Aorta (tissue), 5 donors: ENCODE measurements around the gene FNDC3B. TPM values are rescaled to one million over a fixed set of nuclear protein-coding genes. Genes with fewer than 3 reads are reported as not detected.
A peak's percentile ranks its signal among the peaks of the same experiment; 100 is the strongest.

ENCODE experiments used
- ATAC-seq: fragments of 200-7000 bp; cut with Tn5 transposase; one replicate; pipeline ENCODE4 v1.9.1; 2022; ENCODE audit warnings: moderate library complexity; ENCODE audit not compliant: low FRiP score
- DNase-seq, 2 donors: peaks; one replicate each; pipeline ENCODE4 v3.0.0-alpha.2; 2020
- H3K27ac ChIP-seq, 2 donors: one replicate each; pipeline ENCODE4 v1.5.1; 2013; ENCODE audit warnings: low read length in 2 of 2, mild to moderate bottlenecking in 2 of 2, moderate library complexity in 2 of 2, control low read depth in 1 of 2, inconsistent platforms in 1 of 2, low read depth in 1 of 2
- H3K27me3 ChIP-seq, 2 donors: one replicate each; pipeline ENCODE4 v1.6.1; 2013; ENCODE audit warnings: control low read depth in 1 of 2, low read length in 1 of 2, mild to moderate bottlenecking in 1 of 2, moderate library complexity in 1 of 2; ENCODE audit not compliant: insufficient read depth in 2 of 2, control insufficient read depth in 1 of 2
- H3K36me3 ChIP-seq, 2 donors: one replicate each; pipeline ENCODE4 v1.6.1; 2013; ENCODE audit warnings: control low read depth in 1 of 2, low read length in 1 of 2, mild to moderate bottlenecking in 1 of 2; ENCODE audit not compliant: insufficient read depth in 2 of 2, control insufficient read depth in 1 of 2
- H3K4me1 ChIP-seq, 2 donors: one replicate each; pipeline ENCODE4 v1.6.1; 2013; ENCODE audit warnings: low read length in 2 of 2, control low read depth in 1 of 2, mild to moderate bottlenecking in 1 of 2, moderate library complexity in 1 of 2; ENCODE audit not compliant: insufficient read depth in 2 of 2, control insufficient read depth in 1 of 2
- H3K4me3 ChIP-seq, 2 donors: one replicate each; pipeline ENCODE4 v1.5.1; 2013; ENCODE audit warnings: low read length in 2 of 2, control low read depth in 1 of 2, mild to moderate bottlenecking in 1 of 2
- H3K9me3 ChIP-seq: one replicate; pipeline ENCODE4 v1.6.1; 2013; ENCODE audit warnings: mild to moderate bottlenecking, low read length; ENCODE audit not compliant: control insufficient read depth
- WGBS, 2 donors: extraction: QIAGEN DNeasy Blood & Tissue Kit; methylation state at CpG; one replicate each; pipeline ENCODE4 v1.1.7; 2013; 5-methylcytosine and 5-hydroxymethylcytosine counted together
- intact Hi-C, 2 donors: fragments of 100-400 bp; cut with DNase I; formaldehyde crosslinking; loops; one replicate each; pipeline versions ENCODE4 v1.14.2 to v1.15.0; 2022
- polyA plus RNA-seq, 2 donors: library from polyadenylated mRNA; stranded (reverse); fragments of 200-250 nt; gene quantifications; one replicate each; pipeline ENCODE4 v1.2.3, GENCODE V29; 2013
- total RNA-seq, 2 donors: library from RNA; stranded (reverse); fragmentation: NEBNext Ultra II Directional; extraction: Animal tissue kit (Norgen Biotek cat#: 25700); gene quantifications; one replicate each; pipeline ENCODE4 v1.2.1, GENCODE V29; 2021
- donor health status: healthy with polysubstance abuse.
- donor health status: Bipolar disorder and iron deficiency.
- donor health status: DM: no; HTN: no; CAD: no.
- donor health status: DM: no; HTN: no; CAD: no.
- donor health status: DM: yes; HTN: yes; CAD: no.

The FNDC3B gene
- total and polyA plus RNA-seq, 4 donors = 12.5 to 239 (median 120) TPM

- no peaks in the 10 kb centered on the region for H3K27me3 ChIP-seq
- peaks cover 1 to 8% of the 10 kb centered on the region in 2 donors for H3K4me1 ChIP-seq
- DNase-seq (no peak), ATAC-seq (no peak)
- no peaks in the 10 kb centered on the region for H3K9me3 ChIP-seq
- H3K27ac ChIP-seq = peak overlapping the region in 1 of 2 donors; percentile 51
- WGBS, 2 donors = 75 to 80% methylated on average over 5 of the region's 5 CpGs
- intact Hi-C loops = no loop called here
- no peaks in the 10 kb centered on the region for H3K36me3 ChIP-seq
- no peak overlapping the region for H3K4me3 ChIP-seq
These were observed 237.8 kb downstream of the FNDC3B start for GRCh38 chr3:172277151-172277652.

GRCh38 chr3:172279191-172279640 lies 239.8 kb downstream of the FNDC3B start:
- Histone ChIP-seq H3K27ac (peak overlapping the region in 1 of 2 donors; percentile 67), H3K9me3 (no peaks in the 10 kb centered on the region), H3K27me3 (no peaks in the 10 kb centered on the region), H3K4me1 (peaks cover 1 to 12% of the 10 kb centered on the region in 2 donors), H3K36me3 (no peaks in the 10 kb centered on the region), H3K4me3 (no peak overlapping the region)
- WGBS, 2 donors = 3 to 8% methylated on average over 5 of the region's 5 CpGs
- ATAC-seq = peak; percentile 17
- intact Hi-C loops = no loop called here
- no peak for DNase-seq

- WGBS, 2 donors = 65 to 66% methylated on average over 8 of the region's 8 CpGs
- no peaks in the 10 kb centered on the region for H3K27me3 ChIP-seq
- no peaks in the 10 kb centered on the region for H3K9me3 ChIP-seq
- no peaks in the 10 kb centered on the region for H3K36me3 ChIP-seq
- peak overlapping the region in 1 of 2 donors; percentile 42 for H3K27ac ChIP-seq
- peaks cover 1 to 12% of the 10 kb centered on the region in 2 donors for H3K4me1 ChIP-seq
- no peak overlapping the region for H3K4me3 ChIP-seq
- intact Hi-C loops = no loop called here
- ATAC-seq = no peak
- DNase-seq = no peak
These were observed 240.6 kb downstream of the FNDC3B start for GRCh38 chr3:172279974-172280373.

- ATAC-seq (no peak), DNase-seq (no peak)
- Histone ChIP-seq H3K36me3 (no peaks in the 10 kb centered on the region), H3K27me3 (no peaks in the 10 kb centered on the region), H3K4me3 (no peak overlapping the region), H3K4me1 (peaks cover 1 to 12% of the 10 kb centered on the region in 2 donors), H3K27ac (no peak overlapping the region), H3K9me3 (no peaks in the 10 kb centered on the region)
- 18 to 23% methylated on average over 1 of the region's 1 CpG for WGBS, 2 donors
- intact Hi-C loops = no loop called here
These were observed 241.2 kb downstream of the FNDC3B start for GRCh38 chr3:172280406-172281051.

GRCh38 chr3:172281884-172282283 lies 242.5 kb downstream of the FNDC3B start:
- Histone ChIP-seq H3K36me3 (no peaks in the 10 kb centered on the region), H3K4me1 (peaks cover 1 to 12% of the 10 kb centered on the region in 2 donors), H3K9me3 (no peaks in the 10 kb centered on the region), H3K27me3 (no peaks in the 10 kb centered on the region), H3K4me3 (no peak overlapping the region), H3K27ac (peak overlapping the region in 1 of 2 donors; percentile 14)
- intact Hi-C loops = no loop called here
- WGBS, 2 donors = 35 to 44% methylated on average over 7 of the region's 7 CpGs
- ATAC-seq (no peak), DNase-seq (no peak)

- Histone ChIP-seq H3K9me3 (no peaks in the 10 kb centered on the region), H3K36me3 (no peaks in the 10 kb centered on the region), H3K27ac (peak overlapping the region in 1 of 2 donors; percentile 57), H3K27me3 (no peaks in the 10 kb centered on the region), H3K4me1 (peaks cover 1 to 12% of the 10 kb centered on the region in 2 donors), H3K4me3 (no peak overlapping the region)
- 95 to 96% methylated on average over 3 of the region's 3 CpGs for WGBS, 2 donors
- intact Hi-C loops = no loop called here
- DNase-seq (no peak), ATAC-seq (no peak)
These were observed 243.5 kb downstream of the FNDC3B start for GRCh38 chr3:172282850-172283249.

- Histone ChIP-seq H3K9me3 (no peaks in the 10 kb centered on the region), H3K4me1 (peaks cover 1 to 9% of the 10 kb centered on the region in 2 donors), H3K4me3 (no peak overlapping the region), H3K36me3 (no peaks in the 10 kb centered on the region), H3K27me3 (no peaks in the 10 kb centered on the region), H3K27ac (no peak overlapping the region)
- WGBS, 2 donors = 20 to 27% methylated on average over 5 of the region's 5 CpGs
- ATAC-seq (no peak), DNase-seq (no peak)
- intact Hi-C loops = no loop called here
These were observed 244.5 kb downstream of the FNDC3B start for GRCh38 chr3:172283841-172284357.

- H3K4me1 ChIP-seq = peaks cover 0 to 8% of the 10 kb centered on the region in 2 donors
- ATAC-seq (no peak), DNase-seq (no peak)
- no peak overlapping the region for H3K27ac ChIP-seq
- intact Hi-C loops = no loop called here
- no peaks in the 10 kb centered on the region for H3K27me3 ChIP-seq
- WGBS, 2 donors = 79 to 82% methylated on average over 4 of the region's 4 CpGs
- no peaks in the 10 kb centered on the region for H3K9me3 ChIP-seq
- H3K36me3 ChIP-seq = no peaks in the 10 kb centered on the region
- H3K4me3 ChIP-seq = no peak overlapping the region
These were observed 246.5 kb downstream of the FNDC3B start for GRCh38 chr3:172285844-172286243.
